GM12878 (cell line): ENCODE measurements around the gene ANKIB1. TPM values are rescaled to one million over a fixed set of nuclear protein-coding genes. Genes with fewer than 3 reads are reported as not detected.

Source experiments
- ATAC-seq: fragments of 200-7000 bp; cut with Tn5 transposase; 3 replicates; pipeline ENCODE4 v1.9.1; 2020; ENCODE audit warnings: mild to moderate bottlenecking, moderate library complexity
- BruUV-seq: library from RNA; stranded (reverse); fragments of 400-500 nt; replicated peaks from 2 replicates; lab custom pipeline; 2021; lab: Mats Ljungman, UMichigan
- CTCF ChIA-PET: fragments of 300-600 bp; sonication (Branson Sonifier 250); formaldehyde crosslinking; extraction: SDS; loops from one replicate; lab custom pipeline; 2021; ENCODE audit warnings: inconsistent platforms; lab: Yijun Ruan, JAX
- POLR2A ChIA-PET: fragments of 350-600 bp; formaldehyde crosslinking; extraction: SDS; loops from one replicate; lab custom pipeline; 2021; ENCODE audit warnings: inconsistent platforms; lab: Charles Lee
- RAD21 ChIA-PET: fragments of 300-600 bp; sonication (Branson Sonifier 250); formaldehyde crosslinking; loops from one replicate; lab custom pipeline; 2023; ENCODE audit warnings: antibody characterized with exemption; ENCODE audit not compliant: unreplicated experiment; lab: Charles Lee
- SMC1A ChIA-PET: fragments of 300-600 bp; sonication (Branson Sonifier 250); formaldehyde crosslinking; loops from one replicate; lab custom pipeline; 2023; ENCODE audit not compliant: unreplicated experiment, uncharacterized antibody; lab: Charles Lee
- DNase-seq: peaks from one replicate; pipeline ENCODE4 v3.0.0-alpha.2; 2011; ENCODE audit warnings: low read depth, low spot score
- FAIRE-seq: peaks from 3 replicates; lab custom pipeline; 2011; peaks lifted over from hg19 to GRCh38; lab: Jason Lieb, UNC
- H2AFZ ChIP-seq: 2 replicates; pipeline ENCODE4 v1.6.0; 2011; ENCODE audit warnings: low read depth, low read length, control low read depth; ENCODE audit not compliant: control insufficient read depth
- H3K27ac ChIP-seq: 2 replicates; pipeline ENCODE4 v1.5.1; 2011; ENCODE audit warnings: control low read depth; ENCODE audit not compliant: control insufficient read depth, insufficient read depth
- H3K27me3 ChIP-seq, 2 experiments: replicated peaks in 1 of 2; 2 replicates each; pipeline versions ENCODE4 v1.6.0 to v1.6.1; 2011; ENCODE audit warnings: low read length in 1 of 2; ENCODE audit not compliant: control insufficient read depth in 2 of 2, insufficient read depth in 2 of 2
- H3K36me3 ChIP-seq, 2 experiments: 2 replicates each; pipeline ENCODE4 v1.5.1; 2011; ENCODE audit warnings: low read length in 1 of 2; ENCODE audit not compliant: control insufficient read depth in 2 of 2, insufficient read depth in 2 of 2
- H3K4me1 ChIP-seq: 2 replicates; pipeline ENCODE4 v1.6.1; 2011; ENCODE audit warnings: mild to moderate bottlenecking, low read length, moderate library complexity, mixed read lengths; ENCODE audit not compliant: control insufficient read depth, insufficient read depth
- H3K4me2 ChIP-seq: 2 replicates; pipeline ENCODE4 v1.6.0; 2011; ENCODE audit warnings: control low read depth; ENCODE audit not compliant: control insufficient read depth, insufficient read depth
- H3K4me3 ChIP-seq: fragments of 200-600 bp; sonication (generic); 2 replicates; pipeline ENCODE4 v1.5.1; 2016
- H3K79me2 ChIP-seq: 2 replicates; pipeline ENCODE4 v1.6.0; 2011; ENCODE audit warnings: low read length; ENCODE audit not compliant: control insufficient read depth, insufficient read depth
- H3K9ac ChIP-seq: 2 replicates; pipeline ENCODE4 v1.8.0; 2011; ENCODE audit warnings: low read length, control low read depth, mixed read lengths; ENCODE audit not compliant: control insufficient read depth, insufficient read depth
- H3K9me3 ChIP-seq: replicated peaks from 3 replicates; pipeline ENCODE4 v1.5.1; 2011; ENCODE audit warnings: mild to moderate bottlenecking, low read length; ENCODE audit not compliant: control insufficient read depth, insufficient read depth
- H4K20me1 ChIP-seq: 2 replicates; pipeline ENCODE4 v1.6.0; 2011; ENCODE audit not compliant: control insufficient read depth, insufficient read depth
- BMI1 ChIP-seq: fragments of 450-650 bp; IDR thresholded peaks from 2 replicates; pipeline ENCODE4 v1.6.1; 2016; ENCODE audit warnings: mild to moderate bottlenecking, moderate library complexity, borderline replicate concordance
- CEBPB ChIP-seq, 2 experiments: fragments of 150-350 bp in 1 of 2; IDR thresholded peaks; 2 replicates each; pipeline ENCODE4 v1.6.1; 2012 to 2014; ENCODE audit warnings: low read depth in 2 of 2, low read length in 2 of 2, borderline replicate concordance in 1 of 2, inconsistent platforms in 1 of 2
- CHD1 ChIP-seq: IDR thresholded peaks from 2 replicates; pipeline ENCODE4 v1.6.1; 2012; ENCODE audit warnings: low read depth, low read length, improper control_type of control experiment
- CHD2 ChIP-seq: IDR thresholded peaks from 2 replicates; pipeline ENCODE4 v1.6.1; 2011; ENCODE audit warnings: low read depth, low read length, improper control_type of control experiment, borderline replicate concordance
- CREM ChIP-seq: IDR thresholded peaks from 2 replicates; pipeline ENCODE4 v1.6.1; 2014; ENCODE audit warnings: antibody characterized with exemption, low read depth
- E2F8 ChIP-seq: fragments of 450-650 bp; IDR thresholded peaks from 2 replicates; pipeline ENCODE4 v1.6.1; 2018; ENCODE audit warnings: mild to moderate bottlenecking, low read depth, moderate library complexity; ENCODE audit not compliant: partially characterized antibody
- HDAC2 ChIP-seq: fragments of 200-600 bp; sonication (generic); IDR thresholded peaks from 2 replicates; pipeline ENCODE4 v1.6.1; 2017
- JUNB ChIP-seq: IDR thresholded peaks from 2 replicates; pipeline ENCODE4 v1.6.1; 2016; ENCODE audit warnings: antibody characterized with exemption, mild to moderate bottlenecking
- MYC ChIP-seq: IDR thresholded peaks from 2 replicates; pipeline ENCODE4 v1.6.1; 2011; ENCODE audit warnings: mild to moderate bottlenecking, low read length, moderate library complexity, inconsistent platforms; ENCODE audit not compliant: insufficient read depth, insufficient replicate concordance, insufficient read length, severe bottlenecking
- NBN ChIP-seq: fragments of 450-650 bp; IDR thresholded peaks from 2 replicates; pipeline ENCODE4 v1.6.1; 2016
- NRF1 ChIP-seq: conservative IDR thresholded peaks from 2 replicates; pipeline ENCODE4 v1.6.1; 2011; ENCODE audit warnings: mild to moderate bottlenecking, low read depth, low read length, improper control_type of control experiment
- POLR2AphosphoS5 ChIP-seq: IDR thresholded peaks from 2 replicates; pipeline ENCODE4 v1.6.1; 2011; ENCODE audit warnings: mild to moderate bottlenecking, low read length, inconsistent platforms
- POU2F2 ChIP-seq: IDR thresholded peaks from 3 replicates; pipeline ENCODE4 v1.6.1; 2011; ENCODE audit warnings: low read depth, mild to moderate bottlenecking, low read length, borderline replicate concordance
- REST ChIP-seq: IDR thresholded peaks from 2 replicates; pipeline ENCODE4 v1.6.1; 2012; ENCODE audit warnings: mild to moderate bottlenecking, low read depth, low read length
- SMAD5 ChIP-seq: IDR thresholded peaks from 2 replicates; pipeline ENCODE4 v1.6.1; 2016; ENCODE audit warnings: antibody characterized with exemption, low read depth
- SPI1 ChIP-seq: IDR thresholded peaks from 2 replicates; pipeline ENCODE4 v1.6.1; 2011; ENCODE audit warnings: low read depth, mild to moderate bottlenecking, low read length, moderate library complexity, borderline replicate concordance; ENCODE audit not compliant: insufficient read depth
- STAT1 ChIP-seq: fragments of 450-650 bp; conservative IDR thresholded peaks from 2 replicates; pipeline ENCODE4 v1.6.1; 2014; ENCODE audit warnings: antibody characterized with exemption, mild to moderate bottlenecking
- TCF3 ChIP-seq: IDR thresholded peaks from 2 replicates; pipeline ENCODE4 v1.6.1; 2012; ENCODE audit warnings: low read depth, mild to moderate bottlenecking, low read length, borderline replicate concordance; ENCODE audit not compliant: insufficient read depth
- USF2 ChIP-seq: IDR thresholded peaks from 2 replicates; pipeline ENCODE4 v1.6.1; 2011; ENCODE audit warnings: low read depth, low read length, improper control_type of control experiment, borderline replicate concordance
- WGBS: methylation state at CpG from one replicate; pipeline ENCODE4 v1.1.6; 2016; ENCODE audit warnings: low lambda C conversion rate; ENCODE audit not compliant: insufficient replicate concordance, insufficient coverage; ENCODE audit errors: missing lambda C conversion rate; 5-methylcytosine and 5-hydroxymethylcytosine counted together
- in situ Hi-C: fragments of 300-500 bp; cut with MboI; formaldehyde crosslinking; loops from 9 replicates; pipeline ENCODE4 v1.14.3; 2018; ENCODE audit warnings: mixed read lengths
- intact Hi-C: fragments of 100-400 bp; cut with micrococcal nuclease; formaldehyde crosslinking; loops from one replicate; pipeline ENCODE4 v1.14.2; 2022; ENCODE audit not compliant: unreplicated experiment
- polyA plus RNA-seq, 11 experiments: library from polyadenylated mRNA; depleted of rRNA in 4 of 11; unstranded in 6 of 11; stranded (reverse) in 5 of 11; fragments of >200 nt; fragmentation: Nextera tagmentation in 4 of 11; fragmentation: Illumina TruSeq in 1 of 11; extraction: Ambion mirVana in 4 of 11; extraction: Trizol in 1 of 11; gene quantifications; 1 replicate in 1 of 11; 2 replicates in 10 of 11; pipeline versions ENCODE4 v1.2.1 to v1.2.3, GENCODE V29; 2011 to 2016; ENCODE audit warnings: inconsistent platforms in 2 of 11, missing spikeins in 2 of 11, low read depth in 1 of 11
- total RNA-seq, 4 experiments: library from RNA; depleted of rRNA in 3 of 4; stranded (reverse); fragments of >200 nt in 3 of 4; fragmentation: Illumina TruSeq in 1 of 4; extraction: Trizol in 1 of 4; gene quantifications; 2 replicates each; pipeline versions ENCODE4 v1.2.1 to v1.2.3, GENCODE V29; 2013 to 2021

Gene ANKIB1
- total and polyA plus RNA-seq, 10 of the 15 experiments (the other 5 are each of a cell fraction or from before 2014, with no cell fraction given): 9.0 to 54.0 (median 21.9) TPM

DNA sequence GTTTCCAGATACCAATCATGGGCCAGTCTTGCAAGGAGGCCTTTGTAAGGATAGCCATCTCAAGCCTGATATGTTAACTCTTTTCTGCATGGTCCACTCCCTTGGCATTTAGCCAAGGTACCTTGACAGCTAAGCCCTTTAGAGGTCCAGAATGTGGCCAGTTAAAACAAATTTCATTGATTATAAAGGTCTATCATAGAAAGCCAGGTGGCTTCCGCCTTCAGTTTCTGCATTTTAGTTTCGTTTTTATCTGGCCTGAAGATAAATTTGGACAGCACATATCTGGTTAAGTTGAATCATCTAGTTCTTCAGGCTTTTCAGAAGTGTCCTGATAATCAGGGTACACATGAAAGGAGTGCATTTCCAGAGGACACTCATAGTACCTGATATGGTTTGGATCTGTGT lies 30.7 kb downstream of the ANKIB1 start:
- Histone ChIP-seq H3K27me3 (no peaks in the 10 kb centered on the region), H3K4me1 (peaks cover 10% of the 10 kb centered on the region; the same call in 1 of the 2 replicates), H3K9me3 (peaks cover 12% of the 10 kb centered on the region), H3K79me2 (peaks cover 37% of the 10 kb centered on the region), H4K20me1 (no peaks in the 10 kb centered on the region), H3K4me3 (peak overlapping the region; percentile 42), H2AFZ (peak overlapping the region; percentile 29), H3K9ac (no peak overlapping the region), H3K27ac (peak overlapping the region; percentile 78), H3K36me3 (peaks cover 0 to 2% of the 10 kb centered on the region in 2 experiments; a peak in 1 of 4 replicates), H3K4me2 (peak overlapping the region; percentile 36)
- FAIRE-seq (no peak), DNase-seq (peak; percentile 51), ATAC-seq (peak; percentile 93)
- ChIA-PET CTCF (no interaction called here), POLR2A (no interaction called here), SMC1A (interaction anchor here (2.1 kb wide), 1 partner anchor 16 kb away, joined by 5 read pairs; no protein-coding TSS in a partner anchor), RAD21 (no interaction called here)
- intact Hi-C loops (no loop called here), in situ Hi-C loops (no loop called here)
- BruUV-seq: no TSS peak
- 0% methylated on average over 2 of the region's 2 CpGs for WGBS
- TF ChIP-seq CEBPB (IDR thresholded peaks at IDR 0.05; ENCODE audit: borderline replicate concordance in 1 of 2, low read depth in 2 of 2, low read length in 2 of 2): no peak
- TF ChIP-seq JUNB: peak; percentile 34; the same call in 1 of the 2 replicates
- TF ChIP-seq REST: no peak
- no peak for TF ChIP-seq NRF1
- TF ChIP-seq CHD1: no peak
- TF ChIP-seq MYC: no peak
- no peak for TF ChIP-seq CREM
- no peak for TF ChIP-seq POLR2AphosphoS5
- TF ChIP-seq E2F8: no peak
- TF ChIP-seq USF2: no peak
- TF ChIP-seq TCF3: no peak
- no peak for TF ChIP-seq BMI1
- peak; percentile 57 for TF ChIP-seq SPI1
- TF ChIP-seq POU2F2: no peak
- TF ChIP-seq STAT1: no peak
- TF ChIP-seq NBN: 0 out of 2 replicates have a peak, but pooled peaks have one; percentile 15
- no peak for TF ChIP-seq SMAD5
- TF ChIP-seq CHD2: no peak
- TF ChIP-seq HDAC2: no peak
